IPS DF 4.7 (cell line): ENCODE measurements around the gene RNF207.

Experiments
- DNase-seq: peaks from one replicate; pipeline ENCODE4 v3.0.0-alpha.2; 2013; ENCODE audit warnings: low spot score; ENCODE audit errors: extremely low read depth

The RNF207 gene, protein sequence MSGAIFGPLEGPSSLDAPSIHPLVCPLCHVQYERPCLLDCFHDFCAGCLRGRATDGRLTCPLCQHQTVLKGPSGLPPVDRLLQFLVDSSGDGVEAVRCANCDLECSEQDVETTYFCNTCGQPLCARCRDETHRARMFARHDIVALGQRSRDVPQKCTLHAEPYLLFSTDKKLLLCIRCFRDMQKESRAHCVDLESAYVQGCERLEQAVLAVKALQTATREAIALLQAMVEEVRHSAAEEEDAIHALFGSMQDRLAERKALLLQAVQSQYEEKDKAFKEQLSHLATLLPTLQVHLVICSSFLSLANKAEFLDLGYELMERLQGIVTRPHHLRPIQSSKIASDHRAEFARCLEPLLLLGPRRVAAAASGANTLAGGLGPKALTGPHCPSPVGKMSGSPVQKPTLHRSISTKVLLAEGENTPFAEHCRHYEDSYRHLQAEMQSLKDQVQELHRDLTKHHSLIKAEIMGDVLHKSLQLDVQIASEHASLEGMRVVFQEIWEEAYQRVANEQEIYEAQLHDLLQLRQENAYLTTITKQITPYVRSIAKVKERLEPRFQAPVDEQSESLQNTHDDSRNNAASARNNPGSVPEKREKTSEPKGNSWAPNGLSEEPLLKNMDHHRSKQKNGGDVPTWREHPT

DNA sequence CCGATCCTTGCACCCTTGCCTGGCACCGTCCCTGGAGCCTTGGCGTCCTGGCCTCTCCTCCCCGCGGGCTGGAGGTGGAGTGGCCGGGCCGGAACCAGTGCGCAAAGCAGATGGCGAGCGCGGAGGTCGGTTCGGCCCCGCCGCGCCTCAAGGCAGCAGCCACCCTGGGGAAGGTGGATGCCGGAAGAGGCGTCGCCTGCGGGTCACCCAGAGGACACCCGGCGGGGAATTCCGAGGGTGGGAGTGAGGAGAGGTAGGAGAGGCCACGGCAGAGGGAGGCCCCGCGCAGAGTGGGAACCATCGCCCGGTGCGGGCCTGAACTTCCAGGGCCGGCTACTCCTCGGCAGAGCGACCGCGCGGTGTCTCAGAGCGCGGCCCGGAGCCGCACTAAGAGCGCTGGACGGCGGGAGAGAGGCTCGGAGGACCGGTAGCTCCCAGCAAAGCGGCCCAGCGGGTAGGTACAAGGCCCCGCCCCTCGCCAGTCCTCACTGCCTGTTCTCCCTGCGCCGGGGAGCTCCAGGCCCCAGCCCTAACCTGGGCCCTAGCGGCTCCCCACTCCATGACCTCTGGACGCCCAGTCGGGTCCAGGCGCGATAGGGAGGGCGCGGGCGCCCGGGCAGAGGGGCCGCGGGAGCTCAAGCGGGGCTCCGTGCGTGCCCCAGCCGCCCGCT lies at the start of gene RNF207:
RNF207 (plus strand) TSS at position 271 of the 671 bp plus-strand sequence. CDS start 417 bp downstream, outside the sequence.
- DNase-seq: no peak

GRCh38 chr1:6157132-6157527 lies 48.8 kb upstream of the RNF207 start:
- no peak for DNase-seq

DNA sequence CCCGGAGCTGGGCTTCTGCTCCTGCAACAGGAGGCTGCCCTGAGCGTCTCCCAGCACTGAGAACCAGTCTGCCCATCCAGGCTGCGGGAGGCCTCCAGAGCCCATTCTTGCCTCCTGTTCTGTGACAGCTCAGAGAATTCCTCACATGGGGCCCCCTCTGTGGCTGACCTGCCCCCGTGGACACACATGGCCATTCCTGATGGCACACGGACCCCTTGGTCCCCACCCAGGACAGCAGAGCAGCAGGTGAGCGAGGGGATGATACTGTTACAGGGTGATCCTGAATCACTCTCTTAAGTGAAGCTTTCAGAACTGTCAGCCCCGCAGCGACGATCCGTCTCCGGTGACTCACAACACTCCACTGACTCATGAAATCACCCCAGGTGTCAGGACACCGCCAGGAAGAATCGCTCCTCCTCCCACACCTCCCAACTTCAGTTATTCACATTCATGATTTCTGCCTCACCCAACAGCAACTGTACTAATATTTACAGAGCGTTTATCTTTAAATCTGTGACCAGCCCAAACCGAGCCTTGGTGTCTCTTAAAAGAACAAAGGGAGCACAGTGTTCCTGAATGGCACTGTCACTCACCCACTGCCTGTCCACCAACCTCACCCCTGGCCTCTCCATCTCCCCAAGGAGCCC lies 48.3 kb upstream of the RNF207 start:
- DNase-seq: no peak

DNA sequence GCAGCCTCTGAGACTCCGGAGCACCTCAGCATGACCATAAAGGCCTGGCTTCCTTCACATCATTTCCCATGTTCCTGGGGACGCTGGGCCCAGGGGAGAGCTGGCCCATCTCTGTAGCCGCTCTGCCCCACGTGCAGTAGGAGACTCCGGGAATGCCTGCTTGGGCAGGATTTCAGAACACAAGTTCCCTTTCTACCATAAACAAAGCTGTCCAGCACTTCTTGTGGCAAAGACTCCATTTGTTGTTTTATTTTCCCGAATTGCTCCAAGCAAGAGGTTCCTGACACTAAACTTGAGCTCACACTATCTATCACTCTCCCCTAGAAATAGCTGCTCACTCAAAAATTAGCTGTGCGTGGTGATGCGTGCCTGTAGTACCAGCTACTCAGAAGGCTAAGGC lies 47.7 kb upstream of the RNF207 start:
- DNase-seq: no peak

DNA sequence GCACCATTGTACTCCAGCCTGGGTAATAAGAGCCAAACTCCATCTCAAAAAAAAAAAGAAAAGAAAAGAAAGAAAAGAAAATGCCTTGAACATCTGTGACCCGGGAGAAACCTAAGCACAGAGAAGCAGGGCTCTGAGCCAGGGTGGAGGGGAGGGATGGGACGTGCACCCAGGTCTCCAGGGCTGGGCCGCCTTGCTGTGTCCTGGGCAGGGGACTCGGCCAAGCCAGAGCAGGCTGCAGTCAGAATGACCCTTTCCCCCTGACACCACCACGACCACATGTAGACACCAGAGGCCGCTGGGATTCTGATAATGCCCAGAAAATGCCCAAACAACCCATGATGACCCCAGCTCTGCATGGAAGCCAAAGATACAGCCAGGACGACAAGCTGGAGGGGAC lies 43.6 kb upstream of the RNF207 start:
- no peak for DNase-seq

- no peak for DNase-seq
Observed at GRCh38 chr1:6162773-6163172, 43.1 kb upstream of the RNF207 start.

GRCh38 chr1:6163191-6163972 lies 42.5 kb upstream of the RNF207 start:
- no peak for DNase-seq

DNA sequence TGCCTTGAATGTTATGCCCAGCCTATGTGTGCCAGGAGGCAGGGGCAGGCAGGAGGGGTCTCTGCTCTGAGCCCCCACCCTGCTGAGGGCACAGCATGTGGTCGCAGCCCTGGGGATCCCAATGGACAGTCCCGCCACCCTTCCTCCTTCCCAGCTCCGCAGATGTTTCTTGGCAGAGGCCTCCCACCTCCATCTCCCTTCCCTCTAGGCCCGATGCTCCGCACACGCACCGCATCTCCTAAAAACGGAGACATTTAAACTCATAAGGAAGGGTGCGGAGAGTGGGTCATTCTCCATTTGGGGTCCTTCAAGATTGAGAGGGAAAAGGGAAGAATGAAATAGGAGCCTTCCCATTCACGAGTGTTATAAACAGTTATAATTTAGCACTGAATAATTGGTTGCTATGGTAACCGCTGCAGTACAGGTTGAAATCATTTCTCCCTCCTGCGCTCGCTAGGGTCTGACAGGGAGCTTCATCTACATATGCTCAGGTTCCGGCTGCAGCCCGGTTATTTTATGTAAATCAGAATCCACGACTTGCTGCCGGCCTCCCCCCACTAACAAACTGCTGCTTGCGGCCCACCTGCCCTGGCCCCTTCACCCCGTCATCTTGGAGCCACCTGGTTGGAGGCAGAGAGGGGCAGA lies 41.8 kb upstream of the RNF207 start:
- no peak for DNase-seq

DNA sequence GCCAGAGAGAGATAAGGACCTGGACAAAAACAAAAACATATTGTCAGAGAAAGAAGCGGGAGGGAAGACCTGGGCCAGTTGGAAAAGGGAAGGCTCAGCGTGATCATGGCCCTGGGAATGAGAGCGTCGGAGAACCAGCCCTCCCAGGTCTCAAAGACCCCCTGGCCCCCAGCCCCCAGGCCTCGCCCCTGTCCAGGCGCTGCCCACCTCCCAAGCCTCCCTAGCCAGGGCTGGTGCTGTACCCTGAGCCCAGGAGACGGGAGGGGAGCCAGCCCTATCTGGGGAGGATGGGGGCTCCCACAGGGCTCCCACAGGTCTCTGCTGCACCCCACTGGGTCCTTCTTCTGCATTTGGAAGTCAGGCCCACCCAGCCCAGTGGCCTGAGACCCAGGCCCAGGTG lies 40.9 kb upstream of the RNF207 start:
- DNase-seq: no peak

GRCh38 chr1:6165441-6165985 lies 40.4 kb upstream of the RNF207 start:
- DNase-seq: no peak

DNA sequence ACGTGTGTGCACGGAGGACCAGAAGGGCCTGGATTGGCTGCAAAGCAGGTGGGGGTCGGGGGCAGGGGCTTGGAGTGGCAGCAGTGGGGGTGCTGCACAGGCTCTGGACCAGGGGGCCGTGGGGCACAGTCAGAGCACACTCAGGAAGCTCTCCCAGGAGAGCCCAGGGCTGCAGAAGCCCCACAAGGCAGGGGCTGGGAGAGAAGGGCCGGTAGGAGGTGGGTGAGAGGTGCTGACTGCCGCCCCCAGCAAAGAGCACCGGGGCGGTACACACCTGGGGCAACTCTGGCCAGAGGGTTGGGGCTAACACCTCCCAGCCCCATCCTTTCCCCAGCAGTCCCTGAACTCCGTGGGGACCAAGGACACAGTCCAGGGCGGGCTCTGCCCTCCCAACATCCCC lies 39.7 kb upstream of the RNF207 start:
- no peak for DNase-seq

GRCh38 chr1:6166655-6167390 lies 39.1 kb upstream of the RNF207 start:
- no peak for DNase-seq

- no peak for DNase-seq
Observed at GRCh38 chr1:6167391-6168303, 38.3 kb upstream of the RNF207 start.

GRCh38 chr1:6168947-6169586 lies 36.9 kb upstream of the RNF207 start:
- no peak for DNase-seq

GRCh38 chr1:6170116-6170741 lies 35.7 kb upstream of the RNF207 start:
- DNase-seq: no peak

GRCh38 chr1:6170742-6171201 lies 35.1 kb upstream of the RNF207 start:
- DNase-seq: no peak

DNA sequence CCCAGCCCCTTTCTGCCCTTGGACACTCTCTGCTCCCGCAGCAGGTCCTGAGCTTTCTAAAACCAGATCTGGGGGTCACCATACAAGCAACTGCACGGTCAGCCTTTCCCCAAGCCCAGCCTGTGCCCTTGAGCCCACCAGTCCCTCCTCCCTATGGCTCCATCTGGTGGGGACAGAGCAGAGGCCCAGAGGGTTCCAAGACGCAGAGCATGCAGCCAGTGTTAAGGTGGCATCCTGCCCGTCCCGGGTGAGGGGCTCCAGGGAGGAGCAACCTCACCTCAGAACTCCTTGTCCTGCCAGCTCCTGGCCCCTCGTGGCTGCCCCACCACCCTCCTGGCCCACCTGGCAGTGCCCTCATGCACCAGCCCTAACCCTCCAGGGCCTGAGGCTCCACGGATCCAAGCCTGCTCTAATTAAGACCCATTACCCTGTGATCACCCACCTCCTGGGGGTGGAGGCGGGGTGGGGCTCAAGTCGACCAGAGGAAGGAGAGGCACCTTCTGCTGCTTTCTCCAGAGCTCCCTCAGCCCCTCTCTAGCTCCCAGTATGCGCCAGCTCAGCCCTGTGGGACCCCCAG lies 34.3 kb upstream of the RNF207 start:
- DNase-seq: no peak
